Common myeloid progenitor, CD34-positive (primary cell): ENCODE measurements around the gene PDE3A.

ENCODE experiments used
- CTCF ChIA-PET: fragments of 350-600 bp; sonication (Branson Sonifier 250); formaldehyde crosslinking; loops from one replicate; lab custom pipeline; 2021; ENCODE audit warnings: antibody characterized with exemption; lab: Charles Lee
- POLR2A ChIA-PET: fragments of 350-600 bp; sonication (Branson Sonifier 250); formaldehyde crosslinking; loops from one replicate; lab custom pipeline; 2021; ENCODE audit warnings: antibody characterized with exemption; lab: Charles Lee
- DNase-seq, 3 donors: peaks; one replicate each; pipeline versions ENCODE4 v3.0.0 to v3.0.0-alpha.2; 2013
- H3K27ac ChIP-seq, 2 experiments: 1 replicate in 1 of 2; 2 replicates in 1 of 2; pipeline ENCODE4 v1.7.0; 2013; ENCODE audit warnings: inconsistent platforms in 2 of 2, low read length in 2 of 2, mild to moderate bottlenecking in 2 of 2, low read depth in 1 of 2, moderate library complexity in 1 of 2; ENCODE audit not compliant: severe bottlenecking in 2 of 2, insufficient read depth in 1 of 2, poor library complexity in 1 of 2
- H3K27me3 ChIP-seq, 5 experiments: replicated peaks in 2 of 5; 1 replicate in 3 of 5; 2 replicates in 2 of 5; pipeline versions ENCODE4 v1.6.1 to v1.7.0; 2013; ENCODE audit warnings: low read length in 4 of 5, mild to moderate bottlenecking in 2 of 5, moderate library complexity in 2 of 5, inconsistent platforms in 1 of 5; ENCODE audit not compliant: insufficient read depth in 5 of 5, control insufficient read depth in 4 of 5
- H3K36me3 ChIP-seq, 4 experiments: 1 replicate in 2 of 4; 2 replicates in 2 of 4; pipeline versions ENCODE4 v1.6.1 to v1.7.0; 2013; ENCODE audit warnings: low read length in 3 of 4, control low read depth in 1 of 4, mild to moderate bottlenecking in 1 of 4; ENCODE audit not compliant: control insufficient read depth in 4 of 4, insufficient read depth in 4 of 4
- H3K4me1 ChIP-seq, 4 experiments: 1 replicate in 3 of 4; 2 replicates in 1 of 4; pipeline versions ENCODE4 v1.6.1 to v1.7.1; 2013; ENCODE audit warnings: low read length in 3 of 4, mild to moderate bottlenecking in 3 of 4, control low read depth in 1 of 4, inconsistent platforms in 1 of 4, moderate library complexity in 1 of 4; ENCODE audit not compliant: control insufficient read depth in 4 of 4, insufficient read depth in 4 of 4; ENCODE audit errors: control extremely low read depth in 1 of 4
- H3K4me3 ChIP-seq, 7 experiments: 1 replicate in 4 of 7; 2 replicates in 3 of 7; pipeline versions ENCODE4 v1.5.1 to v1.7.0; 2013; ENCODE audit warnings: mild to moderate bottlenecking in 7 of 7, low read length in 6 of 7, moderate library complexity in 6 of 7, inconsistent platforms in 2 of 7, low read depth in 2 of 7, control low read depth in 1 of 7; ENCODE audit not compliant: insufficient read depth in 4 of 7, control insufficient read depth in 1 of 7; ENCODE audit errors: extremely low read depth in 1 of 7
- H3K9me3 ChIP-seq, 5 experiments: 1 replicate in 4 of 5; 2 replicates in 1 of 5; pipeline versions ENCODE4 v1.6.1 to v1.7.1; 2013; ENCODE audit warnings: low read length in 4 of 5, mild to moderate bottlenecking in 2 of 5, inconsistent platforms in 1 of 5, low read depth in 1 of 5, moderate library complexity in 1 of 5; ENCODE audit not compliant: control insufficient read depth in 4 of 5, insufficient read depth in 2 of 5; ENCODE audit errors: control extremely low read depth in 1 of 5
- WGBS: methylation state at CpG from one replicate; pipeline ENCODE4 v1.1.5; 2013; ENCODE audit not compliant: insufficient coverage; 5-methylcytosine and 5-hydroxymethylcytosine counted together

The PDE3A gene

GRCh38 chr12:20429852-20430251 is 61.5 kb downstream of the PDE3A start:
- H3K36me3 ChIP-seq, result no peaks in the 10 kb centered on the region
- H3K9me3 ChIP-seq, result no peaks in the 10 kb centered on the region
- H3K4me3 ChIP-seq, result no peak overlapping the region
- ChIA-PET POLR2A (no interaction called here), CTCF (no interaction called here)
- no peaks in the 10 kb centered on the region for H3K4me1 ChIP-seq
- DNase-seq, result no peak
- no peaks in the 10 kb centered on the region for H3K27me3 ChIP-seq
- no peak overlapping the region for H3K27ac ChIP-seq
- WGBS, result 100% methylated on average over 1 of the region's 2 CpGs

DNA sequence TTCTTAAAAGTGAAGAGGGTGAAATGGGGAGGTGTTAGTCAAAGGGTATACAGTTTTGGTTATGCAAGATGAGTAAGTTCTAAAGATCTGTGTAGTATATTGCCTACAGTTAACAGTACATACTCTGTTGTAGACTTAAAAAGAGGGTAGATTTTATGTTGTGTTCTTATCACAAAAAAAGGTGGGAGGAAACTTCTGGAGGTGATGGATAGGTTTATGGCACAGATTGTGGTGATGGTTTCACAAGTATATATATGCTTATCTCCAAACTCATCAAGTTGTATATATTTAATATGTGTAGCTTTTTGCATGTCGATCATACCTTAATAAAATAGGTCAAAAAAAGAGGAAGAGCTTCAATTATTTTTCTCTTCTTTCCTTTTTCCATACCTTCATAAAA is 64.0 kb downstream of the PDE3A start:
- Histone ChIP-seq H3K4me3 (no peak overlapping the region), H3K9me3 (no peaks in the 10 kb centered on the region), H3K4me1 (no peaks in the 10 kb centered on the region), H3K27me3 (no peaks in the 10 kb centered on the region), H3K27ac (no peak overlapping the region), H3K36me3 (no peaks in the 10 kb centered on the region)
- ChIA-PET CTCF (no interaction called here), POLR2A (no interaction called here)
- WGBS, result no CpG with 5 or more reads among the region's 1 CpG
- no peak for DNase-seq

DNA sequence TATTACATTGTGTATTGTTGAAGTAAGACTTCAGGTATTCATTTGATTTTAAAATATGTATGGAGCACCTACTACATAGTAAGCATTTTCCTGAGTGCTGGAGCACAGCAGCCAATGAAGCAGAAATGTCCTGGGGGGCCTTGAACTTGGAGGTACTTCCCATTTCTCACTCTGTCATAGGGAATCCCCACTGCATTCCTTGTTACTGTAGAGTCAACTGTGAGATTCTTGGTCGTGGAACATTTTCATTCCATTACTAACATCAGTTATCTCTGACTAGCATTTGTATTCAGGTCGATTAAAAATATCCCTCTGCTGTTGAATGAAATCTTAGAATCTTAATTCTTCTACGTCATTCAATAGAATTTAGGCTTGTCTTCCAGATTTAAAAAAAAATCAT is 66.7 kb downstream of the PDE3A start:
- no peaks in the 10 kb centered on the region for H3K9me3 ChIP-seq
- CTCF ChIA-PET, result interaction anchor here (0.7 to 1.0 kb wide), 2 partner anchors 14 to 927 kb away, joined by 3 read pairs; no protein-coding TSS in a partner anchor
- H3K4me1 ChIP-seq, result peaks cover 0 to 3% (median 0%) of the 10 kb centered on the region in 4 experiments
- no peaks in the 10 kb centered on the region for H3K36me3 ChIP-seq
- no peak for DNase-seq
- H3K4me3 ChIP-seq, result no peak overlapping the region
- no peak overlapping the region for H3K27ac ChIP-seq
- no CpG with 5 or more reads among the region's 3 CpGs for WGBS
- POLR2A ChIA-PET, result no interaction called here
- no peaks in the 10 kb centered on the region for H3K27me3 ChIP-seq

DNA sequence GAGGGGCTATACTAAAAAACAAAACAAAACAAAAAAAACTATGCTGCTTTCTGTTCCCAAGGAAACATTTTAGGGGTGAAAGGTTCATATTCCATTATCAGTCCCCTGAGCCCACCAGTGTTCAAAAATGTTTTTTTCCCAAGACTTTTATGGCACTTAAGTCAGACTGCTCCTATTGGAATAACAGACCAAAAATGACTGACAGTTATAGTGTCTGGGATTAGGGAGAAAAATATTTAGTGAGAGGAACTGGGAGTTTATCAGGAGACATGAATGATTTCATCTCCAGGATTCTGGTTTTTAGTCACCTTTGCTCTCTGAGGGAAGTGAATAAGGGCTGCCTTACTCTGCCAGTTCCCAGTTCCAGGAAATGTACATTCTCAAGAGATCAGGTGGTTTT is 68.0 kb downstream of the PDE3A start:
- no peak for DNase-seq
- POLR2A ChIA-PET, result no interaction called here
- Histone ChIP-seq H3K4me1 (peaks cover 0 to 3% (median 0%) of the 10 kb centered on the region in 4 experiments), H3K36me3 (no peaks in the 10 kb centered on the region), H3K27me3 (no peaks in the 10 kb centered on the region), H3K27ac (no peak overlapping the region), H3K4me3 (no peak overlapping the region), H3K9me3 (no peaks in the 10 kb centered on the region)
- CTCF ChIA-PET, result no interaction called here

DNA sequence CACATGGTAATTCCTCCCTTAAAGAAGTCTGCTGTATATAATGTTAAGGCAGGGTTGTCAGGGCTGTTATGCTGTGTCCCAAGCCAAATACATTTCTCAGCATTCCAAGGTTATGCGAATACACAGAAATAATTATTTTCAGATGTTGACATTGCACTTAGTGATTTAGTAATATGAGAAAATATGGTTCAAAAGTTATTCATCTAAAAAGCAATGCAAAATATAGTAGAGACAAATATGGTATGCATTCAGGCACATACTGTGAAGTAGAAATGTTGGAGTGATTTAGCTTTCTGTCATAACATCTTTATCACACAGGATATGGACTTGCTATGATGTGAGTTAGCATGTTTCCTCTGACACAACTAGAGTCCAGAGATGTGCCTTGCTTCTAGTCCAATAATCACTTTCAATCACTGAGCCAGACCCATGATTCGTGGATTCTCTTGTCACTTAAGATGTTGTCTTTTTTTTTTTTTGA is 70.0 kb downstream of the PDE3A start:
- ChIA-PET CTCF (interaction anchor here (0.8 to 1.1 kb wide), 2 partner anchors 25 to 27 kb away, joined by 3 read pairs; no protein-coding TSS in a partner anchor), POLR2A (no interaction called here)
- Histone ChIP-seq H3K27ac (no peak overlapping the region), H3K9me3 (no peaks in the 10 kb centered on the region), H3K27me3 (no peaks in the 10 kb centered on the region), H3K4me3 (no peak overlapping the region), H3K4me1 (peaks cover 0 to 3% (median 0%) of the 10 kb centered on the region in 4 experiments), H3K36me3 (no peaks in the 10 kb centered on the region)
- peak in 2 of 3 donors; percentile 53 to 72 for DNase-seq
- WGBS, result no CpG with 5 or more reads among the region's 2 CpGs

- no peaks in the 10 kb centered on the region for H3K36me3 ChIP-seq
- no peaks in the 10 kb centered on the region for H3K27me3 ChIP-seq
- H3K4me1 ChIP-seq, result peaks cover 0 to 3% (median 0%) of the 10 kb centered on the region in 4 experiments
- ChIA-PET POLR2A (no interaction called here), CTCF (no interaction called here)
- WGBS, result no CpG with 5 or more reads among the region's 1 CpG
- no peaks in the 10 kb centered on the region for H3K9me3 ChIP-seq
- DNase-seq, result no peak
- H3K27ac ChIP-seq, result no peak overlapping the region
- H3K4me3 ChIP-seq, result no peak overlapping the region
Measured at GRCh38 chr12:20439626-20440025, 71.3 kb downstream of the PDE3A start.

DNA sequence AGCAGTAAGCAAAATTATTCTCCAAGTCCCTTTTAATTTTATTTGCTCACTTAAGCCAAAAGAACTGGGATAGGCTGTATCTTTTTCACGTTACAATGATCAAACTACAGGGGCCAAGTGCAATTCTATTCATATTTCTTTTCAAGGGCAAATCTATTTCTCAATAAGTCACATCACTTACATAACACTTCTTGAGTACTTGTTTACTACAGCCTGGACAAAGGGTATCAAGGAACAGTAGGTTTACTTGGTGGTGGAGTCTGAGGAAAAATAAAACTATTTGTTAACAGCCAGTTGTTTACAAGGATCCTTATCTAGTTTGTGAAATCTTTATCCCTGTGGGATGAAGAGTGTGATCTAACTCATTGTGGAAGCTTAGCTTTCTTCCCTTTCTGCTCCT is 72.1 kb downstream of the PDE3A start:
- Histone ChIP-seq H3K36me3 (no peaks in the 10 kb centered on the region), H3K4me3 (no peak overlapping the region), H3K9me3 (no peaks in the 10 kb centered on the region), H3K27ac (no peak overlapping the region), H3K27me3 (no peaks in the 10 kb centered on the region), H3K4me1 (peaks cover 0 to 3% (median 0%) of the 10 kb centered on the region in 4 experiments)
- ChIA-PET POLR2A (no interaction called here), CTCF (no interaction called here)
- WGBS, result 100% methylated on average over 1 of the region's 1 CpG
- DNase-seq, result no peak
